SH-SY5Y (cell line): Measurements from ENCODE around the gene ILK.

Experiments
- GATA2 ChIP-seq: IDR thresholded peaks from 2 replicates; pipeline ENCODE4 v1.6.1; 2011; ENCODE audit warnings: mild to moderate bottlenecking, low read depth, low read length
- GATA3 ChIP-seq: IDR thresholded peaks from 2 replicates; pipeline ENCODE4 v1.6.1; 2011; ENCODE audit warnings: low read depth, mild to moderate bottlenecking, low read length, moderate library complexity

DNA sequence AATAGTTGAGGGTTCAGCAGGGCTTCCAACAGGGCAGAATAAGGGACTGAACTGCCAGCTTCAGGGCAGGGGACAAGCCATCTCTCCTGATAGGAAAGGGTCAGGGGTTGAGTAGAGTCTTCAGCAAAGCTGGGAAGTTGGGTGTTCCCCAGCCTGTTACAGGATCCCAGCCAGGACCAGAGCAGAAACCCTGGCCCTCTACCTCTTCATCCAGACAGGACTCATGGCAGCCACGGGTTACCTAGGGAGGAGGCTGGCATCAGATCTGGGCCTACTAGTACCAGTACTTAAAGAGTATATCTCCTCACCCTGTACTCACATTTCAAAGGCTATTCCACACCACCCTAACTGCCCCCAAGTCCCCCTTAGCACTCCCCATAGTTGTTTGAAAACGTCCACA, 10.9 kb downstream of the ILK start:
- no peak for TF ChIP-seq GATA3
- TF ChIP-seq GATA2: no peak
